SIG-M5 (cell line): ENCODE measurements around the gene PCLO.
"Not testable (repeated sequence)": the region's sequence is repeated elsewhere in the genome, so short reads cannot be mapped to it uniquely, and the experiment has no call there.

ENCODE experiments used
- DNase-seq: peaks from one replicate; lab custom pipeline; 2025; lab: John Stamatoyannopoulos, UW

Gene PCLO

DNA sequence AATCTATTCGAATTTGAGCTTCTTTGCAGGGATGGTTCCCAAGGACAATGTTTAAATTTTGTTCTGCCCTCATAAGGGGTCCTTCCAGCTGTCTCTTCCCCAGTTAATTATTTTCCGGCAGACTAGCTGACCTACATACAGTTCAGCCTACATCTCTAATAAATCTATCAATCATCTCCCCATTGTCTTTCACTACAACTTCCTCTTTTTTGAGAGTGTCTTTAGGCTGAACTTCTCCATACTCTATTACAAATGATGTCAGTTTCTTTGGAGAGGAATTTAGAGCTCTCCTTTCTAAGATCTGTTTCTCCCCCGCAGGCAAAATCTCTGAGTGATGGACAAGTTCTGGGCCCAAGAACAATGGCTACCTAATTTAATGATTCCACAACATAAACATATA is 122.2 kb downstream of the PCLO start:
- no peak for DNase-seq

DNA sequence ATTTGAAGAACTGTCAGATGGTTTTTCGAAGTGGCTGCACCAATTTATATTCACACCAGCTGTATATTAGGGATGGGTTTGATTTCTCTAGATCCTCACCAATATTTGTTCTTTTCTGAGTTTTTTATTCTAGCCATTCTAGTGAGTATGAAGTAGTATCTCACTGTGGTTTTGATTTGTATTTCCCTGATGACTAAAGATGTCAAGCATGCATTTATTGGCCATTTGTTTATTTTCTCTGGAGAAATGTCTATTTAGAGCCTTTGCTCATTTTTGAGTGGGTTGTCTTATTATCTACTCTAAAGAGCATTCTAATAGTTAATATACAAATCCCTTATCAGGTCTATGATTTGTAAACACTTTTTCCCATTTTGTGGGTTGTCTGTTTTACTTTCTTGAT is 123.9 kb downstream of the PCLO start:
- DNase-seq = no peak

DNA sequence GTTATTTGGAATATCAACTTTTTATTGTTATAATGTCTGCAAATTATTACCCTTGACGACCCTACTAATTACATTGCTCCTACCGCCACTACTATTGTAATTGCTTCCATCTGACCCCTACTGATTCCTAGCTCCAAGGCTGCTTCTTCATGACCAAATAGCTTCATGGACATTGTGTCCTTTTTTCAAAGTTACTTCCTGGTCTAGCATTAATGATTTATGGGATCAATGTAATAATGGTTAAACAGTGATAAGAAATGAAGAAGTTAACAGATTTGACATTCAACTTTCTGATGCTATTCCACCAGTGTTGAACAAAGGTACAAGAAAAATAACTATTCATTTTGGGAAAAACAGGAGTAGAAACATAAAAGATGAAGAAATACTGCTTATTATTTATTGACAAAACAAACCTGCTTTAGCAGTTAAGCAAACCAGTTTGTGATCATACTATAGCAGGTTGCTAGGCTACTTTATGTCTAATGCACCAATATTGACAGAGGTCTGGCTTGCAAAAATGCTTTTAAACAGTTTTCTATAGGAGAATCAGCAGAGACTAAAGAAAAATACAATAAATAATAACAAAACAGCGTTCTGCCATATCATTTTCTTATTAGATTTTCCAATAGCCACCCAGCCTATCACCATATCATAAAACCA is 125.8 kb downstream of the PCLO start:
- no peak for DNase-seq

DNA sequence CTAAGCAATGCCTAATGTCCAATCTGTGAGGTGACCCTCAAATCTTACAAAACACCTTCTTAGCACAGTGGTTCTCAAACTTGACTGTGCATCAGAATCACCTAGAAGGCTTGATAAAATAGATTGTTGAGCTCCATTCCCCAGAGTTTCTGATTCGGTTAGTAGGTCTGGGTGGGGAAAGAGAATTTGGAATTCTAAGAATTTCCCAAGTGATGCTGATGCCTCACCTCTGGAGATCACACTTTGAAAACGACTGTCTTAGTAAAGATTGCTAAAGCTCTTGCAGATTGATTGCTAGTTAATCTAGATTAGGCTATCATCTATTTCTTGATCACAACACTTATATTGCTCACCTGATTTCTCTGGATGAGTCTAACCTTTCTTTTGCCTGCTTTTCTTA is 126.6 kb downstream of the PCLO start:
- no peak for DNase-seq

DNA sequence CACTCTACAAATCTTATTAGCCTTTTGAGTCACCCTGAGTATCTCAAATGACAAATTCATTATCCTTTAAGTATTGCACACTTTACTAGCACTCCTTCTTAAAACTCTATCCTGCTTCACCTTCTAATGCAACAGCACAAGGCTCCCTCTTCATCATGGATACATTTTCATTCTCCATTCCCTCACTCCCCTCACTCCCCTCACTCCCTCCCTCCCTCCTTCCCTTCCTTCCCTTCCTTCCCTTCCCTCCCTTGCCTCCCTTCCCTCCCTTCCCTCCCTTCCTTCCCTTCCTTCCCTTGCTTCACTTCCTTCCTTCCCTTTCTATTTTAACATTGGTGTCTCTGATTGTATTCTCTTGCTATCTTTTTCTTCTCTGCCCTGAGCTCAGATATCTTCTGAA is 130.5 kb downstream of the PCLO start:
- DNase-seq = no peak

DNA sequence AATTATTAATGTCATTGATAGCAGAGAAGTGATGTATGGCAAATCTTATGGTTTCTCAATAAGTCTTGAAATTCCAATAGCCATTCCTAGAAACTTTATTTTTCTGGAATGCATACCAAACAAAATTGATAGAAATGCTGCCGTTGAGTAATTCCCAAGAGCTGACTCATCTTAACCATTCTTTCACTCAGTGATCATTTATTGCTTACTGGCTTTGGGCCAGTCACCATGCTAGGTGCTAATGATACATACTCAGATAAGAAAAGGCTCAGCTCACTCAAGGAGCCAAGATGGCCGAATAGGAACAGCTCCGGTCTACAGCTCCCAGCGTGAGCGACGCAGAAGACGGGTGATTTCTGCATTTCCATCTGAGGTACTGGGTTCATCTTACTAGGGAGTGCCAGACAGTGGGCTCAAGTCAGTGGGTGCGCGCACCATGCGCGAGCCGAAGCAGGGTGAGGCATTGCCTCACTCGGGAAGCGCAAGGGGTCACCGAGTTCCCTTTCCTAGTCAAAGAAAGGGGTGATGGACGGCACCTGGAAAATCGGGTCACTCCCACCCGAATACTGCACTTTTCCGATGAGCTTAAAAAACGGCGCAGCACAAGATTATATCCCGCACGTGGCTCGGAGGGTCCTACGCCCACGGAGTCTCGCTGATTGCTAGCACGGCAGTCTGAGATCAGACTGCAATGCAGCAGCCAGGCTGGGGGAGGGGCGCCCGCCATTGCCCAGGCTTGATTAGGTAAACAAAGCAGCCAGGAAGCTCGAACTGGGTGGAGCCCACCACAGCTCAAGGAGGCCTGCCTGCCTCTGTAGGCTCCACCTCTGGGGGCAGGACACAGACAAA is 138.6 kb downstream of the PCLO start:
- DNase-seq = not testable (repeated sequence)

DNA sequence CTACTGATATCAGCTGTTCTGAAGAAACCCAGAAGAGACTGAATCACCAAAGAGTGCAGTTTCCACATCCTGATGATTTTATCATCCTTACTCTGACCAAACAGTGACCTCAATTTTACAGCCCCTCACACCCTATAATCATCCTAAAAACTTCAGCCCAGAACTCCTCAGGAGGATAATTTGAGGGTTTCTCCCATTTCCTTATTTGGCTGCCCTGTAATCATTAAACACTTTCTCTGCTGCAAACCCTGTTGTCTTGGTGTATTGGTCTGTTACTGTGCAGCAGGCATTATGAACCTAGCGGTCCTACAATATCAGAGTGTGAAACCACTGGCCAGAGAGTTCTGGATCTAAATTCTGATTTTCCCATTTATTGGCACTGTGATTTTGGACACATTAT is 141.7 kb downstream of the PCLO start:
- no peak for DNase-seq

DNA sequence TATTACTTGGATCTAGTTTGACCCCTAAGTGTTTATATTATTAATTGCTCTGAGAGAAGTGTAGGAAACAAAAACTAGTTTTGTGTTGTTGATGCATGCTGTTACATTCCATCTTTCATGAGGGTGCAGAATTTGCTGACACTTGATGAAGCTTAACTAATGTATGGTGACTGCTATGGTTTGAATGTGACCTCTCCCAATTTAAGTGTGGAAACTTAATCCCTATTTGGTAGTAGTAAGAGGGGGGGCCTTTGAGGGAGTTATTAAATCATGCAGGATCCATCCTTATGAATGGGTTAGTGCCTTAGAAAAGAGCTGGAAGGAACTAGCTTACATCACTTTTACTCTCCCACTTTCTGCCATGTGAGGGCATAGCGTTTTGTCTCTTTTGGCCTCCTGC is 142.5 kb downstream of the PCLO start:
- no peak for DNase-seq

DNA sequence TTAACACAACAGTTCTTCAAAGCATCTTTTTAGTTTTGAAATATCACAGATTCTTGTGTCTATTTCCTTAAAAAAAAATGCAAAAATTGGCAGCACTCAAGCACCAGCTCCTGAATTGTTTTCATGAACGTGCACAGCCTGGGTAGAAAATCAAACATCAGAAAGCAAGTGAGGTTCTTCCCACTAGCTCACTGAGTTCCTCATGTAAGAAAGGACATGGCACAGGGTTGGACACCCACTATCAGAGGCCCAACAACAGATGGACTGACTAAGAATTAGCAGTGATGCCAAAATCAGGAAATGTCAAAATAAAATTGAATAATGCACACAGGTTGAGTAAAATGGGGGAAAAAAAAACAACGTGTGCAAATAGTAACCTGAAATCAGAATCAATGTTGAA is 146.8 kb downstream of the PCLO start:
- DNase-seq = no peak

DNA sequence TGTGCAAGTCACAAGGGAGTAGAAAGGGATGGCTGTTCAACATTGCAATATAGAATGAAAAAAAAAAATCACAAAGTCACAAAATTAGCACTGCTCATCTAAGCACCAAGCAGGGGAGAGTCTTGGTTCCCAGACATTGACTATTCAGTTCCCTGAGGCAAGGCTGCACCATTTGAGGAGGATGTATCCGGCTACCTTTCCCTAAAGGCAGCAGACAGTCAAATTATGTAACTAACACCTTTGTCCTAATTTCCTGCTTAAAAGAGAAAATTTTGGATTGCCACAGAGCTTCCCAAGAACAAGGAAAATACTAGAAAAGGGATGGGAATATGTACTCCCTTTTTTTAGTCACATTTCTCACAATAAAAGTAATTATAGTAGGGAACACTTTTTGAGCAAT is 148.1 kb downstream of the PCLO start:
- no peak for DNase-seq

DNA sequence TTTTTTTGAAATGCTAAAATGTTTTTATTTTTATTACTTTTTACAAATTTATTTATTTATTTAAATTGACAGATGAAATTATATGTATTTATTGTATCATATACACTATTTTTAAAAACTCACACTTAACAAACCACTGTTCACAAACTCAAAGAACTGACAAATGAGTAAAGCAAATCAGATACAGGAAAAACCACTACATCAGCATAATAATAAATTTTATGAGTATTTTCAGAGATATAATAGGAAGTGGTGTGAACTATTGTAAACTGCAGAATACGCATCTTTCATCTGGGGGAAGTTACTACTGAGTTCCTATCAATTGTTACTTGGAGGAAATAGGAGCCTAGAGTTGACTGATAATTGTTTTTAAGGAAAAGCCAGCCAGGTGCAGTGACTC is 150.7 kb downstream of the PCLO start:
- DNase-seq = no peak

DNA sequence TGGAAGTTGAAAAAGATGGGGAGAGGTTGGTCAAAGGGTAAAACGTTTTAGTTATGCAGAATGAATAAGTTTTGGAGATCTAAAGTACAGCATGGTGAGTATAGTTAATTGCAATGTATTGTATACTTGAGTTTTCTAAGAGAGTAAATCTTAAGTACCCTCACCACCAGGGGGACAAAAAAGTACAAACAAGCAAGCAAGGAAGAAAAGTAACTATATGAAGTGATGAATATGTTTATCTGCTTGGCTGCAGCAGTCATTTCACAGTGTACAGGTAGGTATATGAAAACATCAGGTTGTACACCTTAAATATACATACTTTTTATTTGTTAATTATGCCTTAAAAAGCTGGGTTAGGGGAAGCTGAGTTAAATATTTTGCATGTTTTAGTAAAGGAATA is 157.3 kb downstream of the PCLO start:
- no peak for DNase-seq

DNA sequence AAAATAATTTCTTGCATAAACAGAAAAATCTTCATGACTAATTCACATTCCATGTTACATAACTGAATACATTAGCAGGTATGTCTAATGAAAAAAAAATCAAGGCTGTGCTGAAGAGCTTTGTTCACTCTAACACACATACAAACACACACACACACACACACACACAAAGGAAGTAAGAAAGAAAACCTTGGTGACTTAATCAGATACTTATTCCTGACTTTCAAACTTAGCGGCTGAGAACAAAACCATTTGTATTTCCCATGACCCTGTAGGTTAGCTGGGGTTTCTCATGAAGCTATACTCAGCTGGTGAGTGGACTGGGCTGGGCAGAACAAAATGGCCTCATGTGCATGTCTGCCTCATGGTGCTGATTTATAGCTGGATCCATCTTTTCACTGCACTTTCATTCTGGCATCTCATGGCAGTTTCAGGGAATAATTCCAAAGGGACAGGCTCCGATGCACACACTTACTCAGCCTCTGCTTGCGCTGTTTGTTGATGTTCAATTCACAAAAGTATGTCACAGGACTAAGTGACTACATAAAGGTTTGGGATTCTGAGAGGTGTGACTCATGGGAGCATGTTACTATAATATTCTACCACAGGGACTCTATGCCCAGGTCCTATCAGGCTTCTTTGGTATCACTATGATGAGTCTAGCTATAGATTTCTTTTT is 161.2 kb downstream of the PCLO start:
- DNase-seq = no peak

DNA sequence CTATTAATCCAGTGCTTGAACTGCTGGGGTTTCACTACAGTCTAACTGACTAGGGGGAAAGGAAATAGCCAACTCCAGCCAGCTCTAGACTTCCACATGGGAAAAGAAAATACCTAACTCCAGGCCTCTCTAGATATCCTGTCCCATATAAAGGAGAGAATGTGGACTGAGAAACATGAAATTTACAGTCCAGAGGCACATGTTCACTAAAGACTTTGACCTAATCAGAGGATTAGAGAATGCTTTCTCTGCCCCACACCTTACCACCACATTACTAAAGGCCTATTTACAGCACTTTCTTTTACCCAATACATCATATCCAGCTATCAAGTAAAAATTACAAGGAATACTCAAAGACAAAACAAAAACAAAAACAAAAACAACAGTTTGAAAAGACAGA is 164.2 kb downstream of the PCLO start:
- DNase-seq = no peak

DNA sequence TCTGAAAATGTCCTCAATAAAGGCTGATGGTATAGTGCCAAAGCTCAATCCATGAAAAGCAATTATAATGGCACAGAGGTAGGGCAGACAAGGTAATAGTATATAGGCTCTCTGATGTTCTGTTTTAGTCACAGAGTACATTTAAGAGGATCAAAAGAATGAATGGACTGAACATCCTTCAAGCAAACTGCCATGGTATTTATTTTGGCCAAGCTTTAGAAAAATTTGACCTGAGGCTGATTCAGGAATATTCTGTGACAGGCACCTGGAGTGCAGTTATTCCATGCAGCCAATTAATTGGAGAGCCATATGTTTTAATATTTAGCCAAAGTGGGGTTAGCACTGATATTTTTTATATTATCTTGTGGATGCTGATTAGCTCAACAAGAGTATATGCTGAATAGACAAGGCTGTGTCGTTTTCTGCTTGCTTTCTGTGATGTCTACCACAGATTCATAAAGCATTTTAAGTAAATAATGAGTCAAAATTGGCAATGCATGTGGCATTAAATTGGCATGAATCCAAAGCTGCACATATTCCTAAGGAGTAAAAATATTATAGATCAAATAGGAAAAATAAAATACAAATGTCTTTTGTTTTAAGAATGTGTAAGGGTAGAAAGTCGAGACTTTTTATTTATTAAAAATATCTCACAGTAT is 177.4 kb downstream of the PCLO start:
- DNase-seq = no peak

DNA sequence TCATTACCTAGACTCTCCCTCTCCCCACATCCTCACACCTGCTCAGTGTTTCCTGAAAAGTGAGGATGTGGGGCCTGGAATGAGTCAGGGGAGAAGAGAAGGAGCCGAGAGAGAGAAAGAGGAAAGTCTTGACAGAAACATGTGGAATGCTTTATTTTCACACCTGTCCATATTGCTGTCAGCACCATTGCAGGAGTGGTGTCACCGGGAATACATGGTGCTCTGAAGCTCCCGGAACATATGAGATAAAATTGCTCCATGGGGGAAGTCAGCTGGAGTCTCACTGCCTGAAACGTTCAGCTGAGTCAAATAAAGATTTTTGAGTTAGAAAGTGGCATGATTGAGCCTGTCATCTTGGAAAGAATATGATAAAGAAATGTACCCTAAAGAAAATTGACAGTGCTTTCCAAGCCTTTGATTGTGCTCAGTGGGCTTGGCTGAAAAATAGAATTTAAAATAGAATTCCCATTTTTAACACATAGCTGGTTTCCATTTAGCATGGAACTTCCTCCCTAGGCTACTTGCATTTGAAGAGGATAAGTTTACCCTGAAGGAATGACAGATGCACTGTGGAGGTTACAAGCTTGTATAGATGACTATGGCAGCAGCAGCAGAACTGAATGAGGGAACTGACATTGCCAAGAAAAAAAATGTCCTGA is 182.4 kb downstream of the PCLO start:
- no peak for DNase-seq

DNA sequence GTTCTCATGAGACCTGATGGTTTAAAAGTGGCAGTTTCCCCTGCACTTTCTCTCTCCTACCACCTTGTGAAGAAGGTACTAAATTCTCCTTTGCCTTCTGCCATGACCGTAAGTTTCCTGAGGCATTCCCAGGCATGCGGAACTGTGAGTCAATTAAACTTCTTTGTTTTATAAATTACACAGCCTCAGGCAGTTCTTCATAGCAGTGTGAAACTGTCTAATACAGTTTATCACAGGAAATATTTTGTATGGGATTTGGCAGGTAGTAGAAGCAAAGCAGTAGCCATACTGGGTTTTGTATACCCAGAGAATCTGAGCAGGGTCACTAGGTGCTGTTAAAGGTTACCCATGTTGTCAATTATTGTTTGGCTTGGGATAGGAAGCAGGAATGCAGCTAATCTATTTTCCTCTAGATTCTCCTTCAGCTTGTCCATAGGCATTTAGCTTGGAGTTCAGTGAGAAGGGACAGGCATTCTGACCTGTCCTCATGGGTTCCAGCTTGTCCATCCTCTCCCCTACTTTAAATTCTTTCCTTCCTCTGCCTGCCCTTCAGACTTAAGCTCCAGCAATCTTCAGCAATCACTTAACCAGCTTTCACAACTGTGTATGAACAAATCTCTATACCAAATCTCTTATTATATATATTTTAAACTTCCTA is 186.7 kb downstream of the PCLO start:
- no peak for DNase-seq

DNA sequence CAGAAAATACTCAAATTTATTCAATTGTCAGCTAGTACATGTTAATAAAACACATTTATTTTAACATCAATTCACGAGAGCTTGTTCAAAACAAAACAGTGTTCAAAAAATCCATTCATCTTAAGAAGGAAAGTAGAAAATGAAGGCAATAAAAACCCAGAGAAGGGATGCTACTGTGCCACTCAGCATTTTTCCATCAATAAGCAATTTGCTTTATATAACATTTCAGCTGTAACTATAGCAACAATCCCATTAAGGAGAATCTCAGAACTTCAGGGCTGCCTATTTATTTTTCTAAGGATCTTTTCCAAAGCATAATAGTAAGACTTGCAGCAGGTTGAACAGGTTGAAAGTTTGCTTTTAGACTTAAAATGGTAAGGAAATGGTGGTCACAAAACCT is 190.5 kb downstream of the PCLO start:
- DNase-seq = no peak

DNA sequence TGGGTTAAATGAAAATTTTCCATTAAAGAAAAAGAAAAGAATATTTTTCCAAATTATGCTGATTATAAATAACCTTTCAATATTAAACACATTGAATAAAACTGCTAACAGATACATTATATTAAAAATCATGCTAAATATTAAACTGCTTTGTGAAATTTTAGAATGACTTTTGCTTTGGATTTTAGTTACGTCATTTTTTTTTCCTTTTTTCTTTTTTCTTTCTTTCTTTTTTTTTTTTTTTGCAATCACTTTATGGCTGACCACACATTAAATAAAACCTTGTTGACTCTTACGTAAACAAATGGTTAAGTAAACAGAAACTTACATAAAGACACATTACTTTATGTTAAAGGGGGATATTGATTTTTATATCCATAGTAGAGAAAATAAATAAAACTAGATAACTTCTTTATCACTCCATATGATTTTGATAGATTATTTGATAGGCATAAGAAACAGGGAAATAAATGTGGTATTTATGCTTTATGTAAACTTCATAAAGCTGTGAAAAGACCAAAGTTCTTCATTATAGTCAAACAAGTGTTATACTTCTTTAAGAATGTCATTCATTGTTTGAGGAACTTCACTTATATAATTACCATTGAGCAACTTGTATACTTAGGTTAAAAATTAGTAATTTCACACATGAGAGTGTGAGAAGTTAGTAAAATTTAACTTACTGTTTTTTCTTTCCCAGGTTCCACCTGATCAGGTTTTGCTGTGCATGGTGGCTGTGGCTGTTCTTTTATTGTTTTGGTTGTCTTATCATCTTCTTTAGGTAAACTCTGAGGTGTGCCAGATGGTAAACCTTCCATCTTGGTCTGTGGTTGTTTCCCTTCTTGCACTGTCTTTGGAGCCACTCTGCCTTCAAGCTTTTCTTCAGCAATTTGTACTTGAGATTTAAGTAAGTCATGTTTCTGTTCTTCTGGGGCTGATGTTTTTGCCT is 197.3 kb downstream of the PCLO start:
- DNase-seq = no peak

DNA sequence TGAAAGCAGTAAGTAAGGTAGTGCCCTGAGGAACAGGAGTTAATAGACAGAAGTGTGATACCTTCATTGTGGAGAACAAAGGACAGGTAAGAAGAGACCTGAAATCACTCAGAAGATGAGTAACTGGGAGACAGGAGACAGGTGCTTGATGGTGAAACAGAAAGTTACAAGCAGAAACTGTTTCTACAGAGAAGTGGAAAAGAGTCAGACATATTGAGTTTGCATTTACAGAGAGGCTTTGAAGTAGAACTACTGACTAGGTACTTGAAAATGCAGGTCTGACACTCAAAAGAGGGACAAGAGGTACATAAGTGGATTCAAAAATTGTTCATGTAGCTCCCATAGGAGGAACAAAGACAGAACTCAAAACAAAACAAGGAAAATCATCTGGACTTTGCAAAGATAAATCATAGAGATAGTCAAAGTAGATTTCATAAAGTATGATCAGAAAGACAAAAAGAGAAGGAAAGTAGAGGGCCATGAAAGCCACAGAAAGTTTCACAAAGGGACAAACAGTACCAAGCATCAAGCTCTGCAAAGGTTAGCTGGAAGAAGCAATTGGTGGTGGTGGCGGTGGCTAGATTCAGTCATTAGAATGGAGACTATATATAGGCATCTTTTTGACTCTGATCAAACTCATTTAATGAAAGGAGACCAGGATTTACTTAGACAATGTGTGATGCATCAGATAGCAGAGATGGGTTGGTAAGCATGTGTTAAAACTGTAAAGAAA is 198.4 kb downstream of the PCLO start:
- DNase-seq = no peak
